ENCODE results near the gene SNAPC5. TPM values are rescaled to one million over a fixed set of nuclear protein-coding genes. Genes with fewer than 3 reads are reported as not detected.
"Not testable (repeated sequence)": the region's sequence is repeated elsewhere in the genome, so short reads cannot be mapped to it uniquely, and the experiment has no call there.

Gene SNAPC5
- total and polyA plus RNA-seq, 2 donors from 2014 or later, result 29.6 to 49.6 TPM

GRCh38 chr15:66474135-66474534, 23.4 kb downstream of the SNAPC5 start:
- DNase-seq (peak in 1 of 5 donors; percentile 20), FAIRE-seq (no peak)
- Histone ChIP-seq H3K36me3 (ENCODE audit: control insufficient read depth in 2 of 3, insufficient read depth in 3 of 3, low read length in 3 of 3) (no peaks in the 10 kb centered on the region), H3K27ac (ENCODE audit: low read depth in 2 of 2, low read length in 2 of 2) (no peak overlapping the region), H3K4me3 (ENCODE audit: low read length in 3 of 3) (no peak overlapping the region), H3K27me3 (ENCODE audit: control insufficient read depth, insufficient read depth, low read length) (no peaks in the 10 kb centered on the region), H3K9me3 (ENCODE audit: control insufficient read depth in 2 of 3, insufficient read depth in 1 of 3, low read length in 3 of 3) (no peaks in the 10 kb centered on the region), H3K4me1 (ENCODE audit: control insufficient read depth in 2 of 3, insufficient read depth in 2 of 3, low read depth in 1 of 3, low read length in 3 of 3) (no peaks in the 10 kb centered on the region), H3K9ac (ENCODE audit: low read length in 3 of 3) (no peak overlapping the region)
- intact Hi-C loops (cut with DNase I), result no loop called here
- TF ChIP-seq CTCF (IDR thresholded peaks at IDR 0.05; ENCODE audit: borderline replicate concordance, extremely low read depth, insufficient read depth), result no peak

GRCh38 chr15:66472176-66472999, 25.2 kb downstream of the SNAPC5 start:
- H3K36me3 ChIP-seq (ENCODE audit: control insufficient read depth in 2 of 3, insufficient read depth in 3 of 3, low read length in 3 of 3), result no peaks in the 10 kb centered on the region
- no peaks in the 10 kb centered on the region for H3K27me3 ChIP-seq (ENCODE audit: control insufficient read depth, insufficient read depth, low read length)
- H3K9ac ChIP-seq (ENCODE audit: low read length in 3 of 3), result no peak overlapping the region
- intact Hi-C loops (cut with DNase I), result no loop called here
- no peaks in the 10 kb centered on the region for H3K9me3 ChIP-seq (ENCODE audit: control insufficient read depth in 2 of 3, insufficient read depth in 1 of 3, low read length in 3 of 3)
- peak in 1 of 5 donors; percentile 7 for DNase-seq
- H3K27ac ChIP-seq (ENCODE audit: low read depth in 2 of 2, low read length in 2 of 2), result no peak overlapping the region
- H3K4me1 ChIP-seq (ENCODE audit: control insufficient read depth in 2 of 3, insufficient read depth in 2 of 3, low read depth in 1 of 3, low read length in 3 of 3), result no peaks in the 10 kb centered on the region
- no peak overlapping the region for H3K4me3 ChIP-seq (ENCODE audit: low read length in 3 of 3)
- FAIRE-seq, result no peak
- TF ChIP-seq CTCF (IDR thresholded peaks at IDR 0.05; ENCODE audit: borderline replicate concordance, extremely low read depth, insufficient read depth), result no peak

- H3K9me3 ChIP-seq (ENCODE audit: control insufficient read depth in 2 of 3, insufficient read depth in 1 of 3, low read length in 3 of 3); H3K4me1 ChIP-seq (ENCODE audit: control insufficient read depth in 2 of 3, insufficient read depth in 2 of 3, low read depth in 1 of 3, low read length in 3 of 3); H3K36me3 ChIP-seq (ENCODE audit: control insufficient read depth in 2 of 3, insufficient read depth in 3 of 3, low read length in 3 of 3); intact Hi-C loops (cut with DNase I); H3K27ac ChIP-seq (ENCODE audit: low read depth in 2 of 2, low read length in 2 of 2); H3K4me3 ChIP-seq (ENCODE audit: low read length in 3 of 3); DNase-seq; H3K27me3 ChIP-seq (ENCODE audit: control insufficient read depth, insufficient read depth, low read length); FAIRE-seq; H3K9ac ChIP-seq (ENCODE audit: low read length in 3 of 3): not testable (repeated sequence)
Observed at GRCh38 chr15:66470825-66471224, 26.7 kb downstream of the SNAPC5 start.

GRCh38 chr15:66467162-66468040, 30.2 kb downstream of the SNAPC5 start:
- H3K27me3 ChIP-seq (ENCODE audit: control insufficient read depth, insufficient read depth, low read length); H3K9ac ChIP-seq (ENCODE audit: low read length in 3 of 3); FAIRE-seq; DNase-seq; H3K4me1 ChIP-seq (ENCODE audit: control insufficient read depth in 2 of 3, insufficient read depth in 2 of 3, low read depth in 1 of 3, low read length in 3 of 3); H3K4me3 ChIP-seq (ENCODE audit: low read length in 3 of 3); H3K27ac ChIP-seq (ENCODE audit: low read depth in 2 of 2, low read length in 2 of 2); H3K36me3 ChIP-seq (ENCODE audit: control insufficient read depth in 2 of 3, insufficient read depth in 3 of 3, low read length in 3 of 3); intact Hi-C loops (cut with DNase I); H3K9me3 ChIP-seq (ENCODE audit: control insufficient read depth in 2 of 3, insufficient read depth in 1 of 3, low read length in 3 of 3): not testable (repeated sequence)

GRCh38 chr15:66465294-66465693, 32.3 kb downstream of the SNAPC5 start:
- H3K27ac ChIP-seq (ENCODE audit: low read depth in 2 of 2, low read length in 2 of 2); DNase-seq; H3K9me3 ChIP-seq (ENCODE audit: control insufficient read depth in 2 of 3, insufficient read depth in 1 of 3, low read length in 3 of 3); H3K4me1 ChIP-seq (ENCODE audit: control insufficient read depth in 2 of 3, insufficient read depth in 2 of 3, low read depth in 1 of 3, low read length in 3 of 3); FAIRE-seq; H3K4me3 ChIP-seq (ENCODE audit: low read length in 3 of 3); H3K36me3 ChIP-seq (ENCODE audit: control insufficient read depth in 2 of 3, insufficient read depth in 3 of 3, low read length in 3 of 3); H3K9ac ChIP-seq (ENCODE audit: low read length in 3 of 3); H3K27me3 ChIP-seq (ENCODE audit: control insufficient read depth, insufficient read depth, low read length); intact Hi-C loops (cut with DNase I): not testable (repeated sequence)
